ENCODE measurements around the gene CNST.

- TF ChIP-seq POLR2A (IDR thresholded peaks at IDR 0.05): no peak
- TF ChIP-seq, protein P1, sequence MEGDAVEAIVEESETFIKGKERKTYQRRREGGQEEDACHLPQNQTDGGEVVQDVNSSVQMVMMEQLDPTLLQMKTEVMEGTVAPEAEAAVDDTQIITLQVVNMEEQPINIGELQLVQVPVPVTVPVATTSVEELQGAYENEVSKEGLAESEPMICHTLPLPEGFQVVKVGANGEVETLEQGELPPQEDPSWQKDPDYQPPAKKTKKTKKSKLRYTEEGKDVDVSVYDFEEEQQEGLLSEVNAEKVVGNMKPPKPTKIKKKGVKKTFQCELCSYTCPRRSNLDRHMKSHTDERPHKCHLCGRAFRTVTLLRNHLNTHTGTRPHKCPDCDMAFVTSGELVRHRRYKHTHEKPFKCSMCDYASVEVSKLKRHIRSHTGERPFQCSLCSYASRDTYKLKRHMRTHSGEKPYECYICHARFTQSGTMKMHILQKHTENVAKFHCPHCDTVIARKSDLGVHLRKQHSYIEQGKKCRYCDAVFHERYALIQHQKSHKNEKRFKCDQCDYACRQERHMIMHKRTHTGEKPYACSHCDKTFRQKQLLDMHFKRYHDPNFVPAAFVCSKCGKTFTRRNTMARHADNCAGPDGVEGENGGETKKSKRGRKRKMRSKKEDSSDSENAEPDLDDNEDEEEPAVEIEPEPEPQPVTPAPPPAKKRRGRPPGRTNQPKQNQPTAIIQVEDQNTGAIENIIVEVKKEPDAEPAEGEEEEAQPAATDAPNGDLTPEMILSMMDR (IDR thresholded peaks at IDR 0.05): no peak
Measured at GRCh38 chr1:246613096-246613758, 47.0 kb downstream of the CNST start.
